H9 (cell line): ENCODE results near the gene NEK6. TPM values are rescaled to one million over a fixed set of nuclear protein-coding genes. Genes with fewer than 3 reads are reported as not detected.

Experiments
- DNase-seq: peaks from one replicate; pipeline ENCODE4 v3.0.0-alpha.2; 2017
- H2AFZ ChIP-seq: one replicate; pipeline ENCODE4 v1.6.1; 2013; ENCODE audit warnings: mild to moderate bottlenecking, low read length, control low read depth, moderate library complexity
- H2AK5ac ChIP-seq: 2 replicates; pipeline ENCODE4 v1.6.1; 2013; ENCODE audit warnings: low read length, control low read depth, mixed read lengths; ENCODE audit not compliant: insufficient read length
- H2BK120ac ChIP-seq: one replicate; pipeline ENCODE4 v1.6.1; 2013; ENCODE audit warnings: low read depth, mild to moderate bottlenecking, low read length, control low read depth, inconsistent platforms; ENCODE audit not compliant: poor library complexity, severe bottlenecking
- H2BK12ac ChIP-seq: 2 replicates; pipeline ENCODE4 v1.6.1; 2013; ENCODE audit warnings: low read length, control low read depth, mixed read lengths, low read depth; ENCODE audit not compliant: insufficient read length
- H2BK15ac ChIP-seq: 2 replicates; pipeline ENCODE4 v1.6.1; 2013; ENCODE audit warnings: low read depth, low read length, control low read depth
- H2BK20ac ChIP-seq: one replicate; pipeline ENCODE4 v1.6.1; 2013; ENCODE audit warnings: low read depth, mild to moderate bottlenecking, low read length, control low read depth, inconsistent platforms; ENCODE audit not compliant: poor library complexity, severe bottlenecking
- H2BK5ac ChIP-seq: 2 replicates; pipeline ENCODE4 v1.6.1; 2013; ENCODE audit warnings: low read length, control low read depth, mixed read lengths; ENCODE audit not compliant: insufficient read length
- H3K14ac ChIP-seq: 2 replicates; pipeline ENCODE4 v1.6.1; 2013; ENCODE audit warnings: low read length, control low read depth; ENCODE audit not compliant: insufficient read depth
- H3K18ac ChIP-seq: 2 replicates; pipeline ENCODE4 v1.6.1; 2013; ENCODE audit warnings: low read depth, mild to moderate bottlenecking, mixed read lengths, low read length, control low read depth; ENCODE audit not compliant: insufficient read length
- H3K23ac ChIP-seq: 2 replicates; pipeline ENCODE4 v1.6.1; 2013; ENCODE audit warnings: low read length, control low read depth, mixed read lengths, low read depth; ENCODE audit not compliant: insufficient read length
- H3K23me2 ChIP-seq: 2 replicates; pipeline ENCODE4 v1.6.1; 2013; ENCODE audit warnings: low read depth, mild to moderate bottlenecking, mixed read lengths, low read length, control low read depth; ENCODE audit not compliant: insufficient read length, poor library complexity, severe bottlenecking
- H3K27ac ChIP-seq: 2 replicates; pipeline ENCODE4 v1.5.1; 2013; ENCODE audit warnings: low read length, control low read depth, mixed read lengths, low read depth; ENCODE audit not compliant: insufficient read length
- H3K27me3 ChIP-seq: 2 replicates; pipeline ENCODE4 v1.6.1; 2013; ENCODE audit warnings: low read length, control low read depth, inconsistent platforms; ENCODE audit not compliant: insufficient read depth
- H3K4ac ChIP-seq: 2 replicates; pipeline ENCODE4 v1.6.1; 2013; ENCODE audit warnings: low read depth, mild to moderate bottlenecking, control low read depth, inconsistent platforms, low read length, moderate library complexity
- H3K4me1 ChIP-seq: 2 replicates; pipeline ENCODE4 v1.6.1; 2013; ENCODE audit warnings: low read length, control low read depth, inconsistent platforms; ENCODE audit not compliant: insufficient read depth
- H3K4me2 ChIP-seq: 2 replicates; pipeline ENCODE4 v1.6.1; 2013; ENCODE audit warnings: low read length, control low read depth, mixed read lengths; ENCODE audit not compliant: insufficient read length, insufficient read depth
- H3K56ac ChIP-seq: 2 replicates; pipeline ENCODE4 v1.6.1; 2013; ENCODE audit warnings: low read depth, mild to moderate bottlenecking, mixed read lengths, low read length, control low read depth; ENCODE audit not compliant: insufficient read length
- H3K79me1 ChIP-seq: 2 replicates; pipeline ENCODE4 v1.6.1; 2013; ENCODE audit warnings: low read depth, mild to moderate bottlenecking, moderate library complexity, low read length, control low read depth, inconsistent platforms; ENCODE audit not compliant: insufficient read depth, poor library complexity, severe bottlenecking
- H3K79me2 ChIP-seq: 2 replicates; pipeline ENCODE4 v1.6.1; 2013; ENCODE audit warnings: low read length, control low read depth, inconsistent platforms; ENCODE audit not compliant: insufficient read depth
- H3K9ac ChIP-seq: 2 replicates; pipeline ENCODE4 v1.6.1; 2013; ENCODE audit warnings: low read length, control low read depth, mixed read lengths; ENCODE audit not compliant: insufficient read length; ENCODE audit errors: extremely low read depth
- H3K9me3 ChIP-seq: one replicate; pipeline ENCODE4 v1.6.1; 2013; ENCODE audit warnings: low read depth, low read length, inconsistent platforms; ENCODE audit not compliant: control insufficient read depth
- H3T11ph ChIP-seq: one replicate; pipeline ENCODE4 v1.6.1; 2013; ENCODE audit warnings: mild to moderate bottlenecking, low read length, control low read depth, inconsistent platforms
- H4K20me1 ChIP-seq: one replicate; pipeline ENCODE4 v1.6.1; 2013; ENCODE audit not compliant: control insufficient read depth, insufficient read length, insufficient read depth
- H4K5ac ChIP-seq: 2 replicates; pipeline ENCODE4 v1.6.1; 2013; ENCODE audit warnings: low read depth, mild to moderate bottlenecking, mixed read lengths, low read length, control low read depth; ENCODE audit not compliant: insufficient read length
- H4K8ac ChIP-seq: replicated peaks from 2 replicates; pipeline ENCODE4 v1.6.1; 2013; ENCODE audit warnings: low read length, control low read depth, mixed read lengths, low read depth; ENCODE audit not compliant: insufficient read length
- H4K91ac ChIP-seq: 2 replicates; pipeline ENCODE4 v1.6.1; 2013; ENCODE audit warnings: low read depth, mild to moderate bottlenecking, moderate library complexity, mixed read lengths, low read length, control low read depth; ENCODE audit not compliant: insufficient read length
- H3K27ac Mint-ChIP-seq, 3 experiments: 2 replicates in 2 of 3; 3 replicates in 1 of 3; pipeline ENCODE4 v1.8.0; 2020 to 2021; ENCODE audit warnings: mixed read lengths in 3 of 3, mild to moderate bottlenecking in 1 of 3, moderate library complexity in 1 of 3
- H3K27me3 Mint-ChIP-seq: 2 replicates; pipeline ENCODE4 v1.8.0; 2021; ENCODE audit warnings: low read depth, mild to moderate bottlenecking, moderate library complexity, mixed read lengths
- H3K36me3 Mint-ChIP-seq, 3 experiments: 2 replicates in 2 of 3; 3 replicates in 1 of 3; pipeline ENCODE4 v1.8.0; 2020 to 2021; ENCODE audit warnings: low read depth in 3 of 3, mixed read lengths in 3 of 3; ENCODE audit not compliant: insufficient read depth in 1 of 3
- H3K4me1 Mint-ChIP-seq, 2 experiments: 2 replicates each; pipeline ENCODE4 v1.8.0; 2020; ENCODE audit warnings: mixed read lengths in 2 of 2
- H3K4me3 Mint-ChIP-seq, 2 experiments: 2 replicates in 1 of 2; 3 replicates in 1 of 2; pipeline ENCODE4 v1.8.0; 2020 to 2021; ENCODE audit warnings: mild to moderate bottlenecking in 2 of 2, mixed read lengths in 2 of 2, moderate library complexity in 1 of 2
- H3K9me3 Mint-ChIP-seq, 2 experiments: 2 replicates in 1 of 2; 3 replicates in 1 of 2; pipeline ENCODE4 v1.8.0; 2020; ENCODE audit warnings: mild to moderate bottlenecking in 2 of 2, mixed read lengths in 2 of 2, moderate library complexity in 1 of 2
- WGBS: extraction: QIAGEN DNeasy Blood & Tissue Kit; methylation state at CpG from one replicate; pipeline ENCODE4 v1.1.7; 2013; ENCODE audit warnings: missing lambda C conversion rate, low lambda C conversion rate, mixed read lengths; ENCODE audit not compliant: insufficient read length; ENCODE audit errors: extremely low coverage; 5-methylcytosine and 5-hydroxymethylcytosine counted together
- total RNA-seq: library from RNA; stranded (reverse); gene quantifications from 2 replicates; pipeline ENCODE4 v1.2.1, GENCODE V29; 2021
- TF ChIP-seq, protein P1 (sequence below): fragments of 200-600 bp; sonication (generic); conservative IDR thresholded peaks from 3 replicates; pipeline ENCODE4 v1.8.0; 2021; ENCODE audit warnings: antibody characterized with exemption, mild to moderate bottlenecking

NEK6 gene
- total RNA-seq, 1 experiment from 2014 or later = 14.3 TPM

DNA sequence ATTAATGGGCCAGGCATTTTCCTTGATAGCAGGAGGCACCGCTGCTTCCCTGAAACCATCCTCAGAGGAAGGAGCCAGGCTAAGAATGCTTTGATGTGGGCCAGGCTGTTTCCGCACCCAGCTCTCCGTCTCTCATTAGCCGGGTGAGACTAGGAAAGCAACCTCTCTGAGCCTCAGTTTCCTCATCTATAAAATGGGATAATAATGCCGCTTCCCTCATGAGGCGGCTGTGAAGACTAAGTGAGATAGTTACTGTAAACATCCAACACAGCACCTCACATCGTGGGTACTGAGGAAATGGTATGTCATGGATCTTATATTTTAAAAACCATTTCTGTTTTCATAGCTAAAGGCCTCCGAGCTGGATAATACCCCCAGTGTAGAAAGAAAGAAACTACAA, 46.5 kb downstream of the NEK6 start:
- Histone ChIP-seq H2BK120ac (no peak overlapping the region), H2BK12ac (no peak overlapping the region), H2AK5ac (no peak overlapping the region), H4K8ac (no peak overlapping the region), H3K4me1 (no peaks in the 10 kb centered on the region), H2BK20ac (no peak overlapping the region), H3K4me2 (no peak overlapping the region), H3K27me3 (no peaks in the 10 kb centered on the region), H3K79me2 (no peaks in the 10 kb centered on the region), H3K27ac (no peak overlapping the region), H2AFZ (no peak overlapping the region), H2BK15ac (no peak overlapping the region), H4K5ac (no peak overlapping the region), H3K18ac (no peak overlapping the region), H3K23me2 (no peaks in the 10 kb centered on the region), H3K9ac (no peak overlapping the region), H3K4ac (no peak overlapping the region), H3T11ph (no peak overlapping the region), H3K14ac (no peak overlapping the region), H3K56ac (no peak overlapping the region), H3K9me3 (no peaks in the 10 kb centered on the region), H4K20me1 (no peaks in the 10 kb centered on the region), H4K91ac (no peak overlapping the region), H3K79me1 (no peaks in the 10 kb centered on the region), H2BK5ac (no peak overlapping the region), H3K23ac (no peak overlapping the region)
- Mint-ChIP-seq H3K4me1 (peaks cover 12 to 13% of the 10 kb centered on the region in 2 experiments), H3K9me3 (no peaks in the 10 kb centered on the region), H3K36me3 (0 out of 7 replicates have a peak, but pooled peaks cover 0 to 4% (median 2%) of the 10 kb centered on the region in 3 experiments), H3K27ac (no peak overlapping the region), H3K27me3 (no peaks in the 10 kb centered on the region), H3K4me3 (no peak overlapping the region)
- TF ChIP-seq, protein P1, sequence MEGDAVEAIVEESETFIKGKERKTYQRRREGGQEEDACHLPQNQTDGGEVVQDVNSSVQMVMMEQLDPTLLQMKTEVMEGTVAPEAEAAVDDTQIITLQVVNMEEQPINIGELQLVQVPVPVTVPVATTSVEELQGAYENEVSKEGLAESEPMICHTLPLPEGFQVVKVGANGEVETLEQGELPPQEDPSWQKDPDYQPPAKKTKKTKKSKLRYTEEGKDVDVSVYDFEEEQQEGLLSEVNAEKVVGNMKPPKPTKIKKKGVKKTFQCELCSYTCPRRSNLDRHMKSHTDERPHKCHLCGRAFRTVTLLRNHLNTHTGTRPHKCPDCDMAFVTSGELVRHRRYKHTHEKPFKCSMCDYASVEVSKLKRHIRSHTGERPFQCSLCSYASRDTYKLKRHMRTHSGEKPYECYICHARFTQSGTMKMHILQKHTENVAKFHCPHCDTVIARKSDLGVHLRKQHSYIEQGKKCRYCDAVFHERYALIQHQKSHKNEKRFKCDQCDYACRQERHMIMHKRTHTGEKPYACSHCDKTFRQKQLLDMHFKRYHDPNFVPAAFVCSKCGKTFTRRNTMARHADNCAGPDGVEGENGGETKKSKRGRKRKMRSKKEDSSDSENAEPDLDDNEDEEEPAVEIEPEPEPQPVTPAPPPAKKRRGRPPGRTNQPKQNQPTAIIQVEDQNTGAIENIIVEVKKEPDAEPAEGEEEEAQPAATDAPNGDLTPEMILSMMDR = no peak
- WGBS = no CpG with 5 or more reads among the region's 8 CpGs
- no peak for DNase-seq
